Ovary (tissue), 9 donors: Measurements from ENCODE around the gene PIGN. TPM values are rescaled to one million over a fixed set of nuclear protein-coding genes. Genes with fewer than 3 reads are reported as not detected.

ENCODE experiments used
- DNase-seq, 5 donors: peaks; one replicate each; pipeline ENCODE4 v3.0.0-alpha.2; 2019 to 2020
- H3K27ac ChIP-seq, 2 donors: fragments of 200-600 bp; one replicate each; pipeline versions ENCODE4 v1.5.1 to v1.8.0; 2019 to 2022
- H3K27me3 ChIP-seq: fragments of 200-600 bp; one replicate; pipeline ENCODE4 v1.8.0; 2022
- H3K36me3 ChIP-seq: fragments of 200-600 bp; sonication (generic); one replicate; pipeline ENCODE4 v1.5.1; 2019
- H3K4me1 ChIP-seq: one replicate; pipeline ENCODE4 v1.8.1; 2013; ENCODE audit warnings: mild to moderate bottlenecking, moderate library complexity; ENCODE audit not compliant: insufficient read depth
- H3K4me3 ChIP-seq: fragments of 200-600 bp; sonication (generic); one replicate; pipeline ENCODE4 v1.5.1; 2017
- H3K9me3 ChIP-seq, 2 donors: fragments of 200-600 bp in 1 of 2; sonication (generic) in 1 of 2; one replicate each; pipeline versions ENCODE4 v1.5.1 to v1.8.1; 2013 to 2019; ENCODE audit warnings: mild to moderate bottlenecking in 1 of 2, moderate library complexity in 1 of 2
- CTCF ChIP-seq, 3 donors: fragments of 450-650 bp in 2 of 3; fragments of 200-600 bp in 1 of 3; IDR thresholded peaks; one replicate each; pipeline versions ENCODE4 v1.5.1 to v1.8.0; 2016 to 2022; ENCODE audit warnings: antibody characterized with exemption in 3 of 3, mild to moderate bottlenecking in 1 of 3
- EP300 ChIP-seq: sonication (generic); formaldehyde crosslinking; IDR thresholded peaks from one replicate; pipeline ENCODE4 v1.6.1; 2017; ENCODE audit warnings: antibody characterized with exemption
- POLR2A ChIP-seq: fragments of 450-650 bp; IDR thresholded peaks from one replicate; pipeline ENCODE4 v1.6.1; 2017; ENCODE audit warnings: antibody characterized with exemption, mild to moderate bottlenecking, moderate library complexity
- WGBS, 3 donors: extraction: QIAGEN DNeasy Blood & Tissue Kit in 1 of 3; methylation state at CpG; one replicate each; pipeline versions ENCODE4 v1.1.5 to v1.1.7; 2013 to 2017; 5-methylcytosine and 5-hydroxymethylcytosine counted together
- intact Hi-C, 4 donors: fragments of 100-400 bp; cut with DNase I; formaldehyde crosslinking; loops; one replicate each; pipeline versions ENCODE4 v1.11.0 to v1.15.1; 2022 to 2023
- polyA plus RNA-seq, 2 donors: library from polyadenylated mRNA; stranded (reverse); fragments of 200-250 nt in 1 of 2; fragments of 350-450 nt in 1 of 2; fragmentation: Illumina TruSeq in 1 of 2; extraction: RNeasy Lipid Tissue Mini Kit (QIAGEN cat#74804) in 1 of 2; gene quantifications; one replicate each; pipeline ENCODE4 v1.2.3, GENCODE V29; 2013 to 2014
- total RNA-seq, 7 donors: library from RNA; depleted of rRNA in 2 of 7; stranded (reverse); fragments of >200 nt in 2 of 7; fragmentation: NEBNext Ultra II Directional in 3 of 7; extraction: Animal tissue kit (Norgen Biotek cat#: 25700) in 3 of 7; gene quantifications; one replicate each; pipeline versions ENCODE4 v1.1.0 to v1.2.4, GENCODE V29; 2016 to 2023
- donor health status: DM: no; HTN: no; CAD: no; lungs with moderate emphysema.
- donor health status: DM: no; HTN: no; CAD: no.
- donor health status: Bipolar disorder and iron deficiency.
- donor health status: DM: yes; HTN: yes; CAD: no.
- donor health status: DM: no; HTN: no; CAD: no.
- donor health status: DM: yes; HTN: yes; CAD: no.

Gene PIGN
- total and polyA plus RNA-seq, 9 donors = 8.0 to 29.1 (median 25.6) TPM

DNA sequence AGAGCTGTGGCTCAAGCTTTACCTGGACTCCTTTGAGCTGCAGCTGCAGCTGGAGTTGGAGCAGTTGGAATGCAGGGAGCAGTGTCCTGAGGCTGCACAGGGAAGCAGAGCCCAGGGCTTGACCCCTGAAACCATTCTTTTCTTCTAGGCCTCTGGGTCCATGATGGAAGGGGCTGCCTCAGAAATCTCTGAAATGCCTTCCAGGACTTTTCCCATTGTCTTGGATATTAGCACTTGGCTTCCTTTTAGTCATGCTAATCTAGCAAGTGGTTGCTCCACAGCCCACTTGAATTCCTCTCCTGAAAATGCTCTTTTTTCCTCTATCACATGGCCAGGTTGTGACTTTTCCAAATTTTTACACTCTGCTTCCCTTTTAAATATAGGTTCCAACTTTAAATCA lies 185.5 kb downstream of the PIGN start:
- DNase-seq = no peak
- TF ChIP-seq POLR2A (no peak), EP300 (no peak), CTCF (IDR thresholded peaks at IDR 0.05) (no peak)
- H3K4me1 ChIP-seq = no peaks in the 10 kb centered on the region
- H3K9me3 ChIP-seq = no peaks in the 10 kb centered on the region
- H3K4me3 ChIP-seq = no peak overlapping the region
- no peaks in the 10 kb centered on the region for H3K27me3 ChIP-seq
- H3K27ac ChIP-seq = no peak overlapping the region
- intact Hi-C loops = no loop called here
- no peaks in the 10 kb centered on the region for H3K36me3 ChIP-seq

GRCh38 chr18:61998957-61999356 lies 187.9 kb downstream of the PIGN start:
- H3K9me3 ChIP-seq = no peaks in the 10 kb centered on the region
- H3K36me3 ChIP-seq = no peaks in the 10 kb centered on the region
- no peaks in the 10 kb centered on the region for H3K4me1 ChIP-seq
- no peak for DNase-seq
- intact Hi-C loops = no loop called here
- TF ChIP-seq CTCF (IDR thresholded peaks at IDR 0.05) (no peak), POLR2A (no peak), EP300 (no peak)
- no peak overlapping the region for H3K27ac ChIP-seq
- no peak overlapping the region for H3K4me3 ChIP-seq
- no peaks in the 10 kb centered on the region for H3K27me3 ChIP-seq

DNA sequence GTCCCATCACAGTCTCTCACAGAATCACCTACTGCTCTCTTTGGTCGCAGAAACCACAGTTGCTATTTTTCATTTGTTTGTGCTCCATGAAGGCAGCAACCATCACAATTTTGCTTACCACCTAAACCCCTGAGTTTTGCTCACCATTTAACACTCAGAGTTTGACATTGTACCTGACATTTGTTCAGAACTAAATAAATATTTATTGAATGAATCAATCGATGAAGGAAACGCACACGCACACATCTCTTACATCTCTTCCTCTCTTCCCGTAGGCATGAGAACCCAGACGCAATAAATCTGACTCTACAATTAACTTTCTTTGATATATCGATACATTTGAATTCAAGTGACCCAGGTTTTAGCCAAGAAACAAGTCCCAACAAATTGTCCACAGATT lies 188.5 kb downstream of the PIGN start:
- no peaks in the 10 kb centered on the region for H3K4me1 ChIP-seq
- WGBS, 3 donors = 95 to 96% (median 95%) methylated on average over 7 of the region's 7 CpGs

DNA sequence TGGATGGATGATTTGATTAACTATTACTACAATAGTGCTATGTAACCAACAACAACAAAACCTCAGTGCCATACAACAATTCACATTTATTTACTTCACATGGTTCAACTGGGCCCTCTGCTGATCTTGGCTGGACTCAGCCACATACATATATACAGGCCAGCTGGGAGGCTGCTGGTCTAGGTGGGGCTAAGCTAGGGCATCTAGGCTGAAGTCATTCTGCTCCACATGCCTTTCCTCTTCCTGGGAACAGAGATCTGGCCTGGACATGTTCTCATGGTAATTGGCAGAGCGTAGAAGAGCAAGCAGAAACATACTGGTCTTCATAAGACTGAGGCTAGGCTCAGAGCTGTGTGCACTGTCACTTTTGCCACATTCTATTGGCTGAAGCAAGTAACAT lies 191.2 kb downstream of the PIGN start:
- 100% methylated on average over 1 of the region's 1 CpG for WGBS, 3 donors
- DNase-seq = no peak
- Histone ChIP-seq H3K4me3 (no peak overlapping the region), H3K4me1 (peaks cover 7% of the 10 kb centered on the region), H3K9me3 (no peaks in the 10 kb centered on the region), H3K27ac (no peak overlapping the region), H3K27me3 (no peaks in the 10 kb centered on the region), H3K36me3 (no peaks in the 10 kb centered on the region)
- TF ChIP-seq EP300 (no peak), CTCF (IDR thresholded peaks at IDR 0.05) (no peak), POLR2A (no peak)
- intact Hi-C loops = no loop called here

More for the DNA sequence above, 188.5 kb downstream of the PIGN start:
- no peak overlapping the region for H3K4me3 ChIP-seq
- H3K9me3 ChIP-seq = no peaks in the 10 kb centered on the region
- TF ChIP-seq POLR2A (no peak), EP300 (no peak), CTCF (IDR thresholded peaks at IDR 0.05) (no peak)
- DNase-seq = no peak
- no peak overlapping the region for H3K27ac ChIP-seq
- no peaks in the 10 kb centered on the region for H3K27me3 ChIP-seq
- intact Hi-C loops = no loop called here
- H3K36me3 ChIP-seq = no peaks in the 10 kb centered on the region

- H3K27ac ChIP-seq = no peak overlapping the region
- no peak for DNase-seq
- H3K4me1 ChIP-seq = peaks cover 7% of the 10 kb centered on the region
- H3K4me3 ChIP-seq = no peak overlapping the region
- H3K36me3 ChIP-seq = no peaks in the 10 kb centered on the region
- no peaks in the 10 kb centered on the region for H3K9me3 ChIP-seq
- TF ChIP-seq CTCF (IDR thresholded peaks at IDR 0.05) = no peak
- WGBS, 3 donors = 89 to 95% (median 94%) methylated on average over 1 of the region's 1 CpG
- H3K27me3 ChIP-seq = no peaks in the 10 kb centered on the region
- intact Hi-C loops = no loop called here
These were observed 193.0 kb downstream of the PIGN start for GRCh38 chr18:61993831-61994230.
